OCI-LY7 (cell line): Measurements from ENCODE around the gene PRPS2. TPM values are rescaled to one million over a fixed set of nuclear protein-coding genes. Genes with fewer than 3 reads are reported as not detected.

Source experiments
- BruUV-seq: library from RNA; stranded (reverse); fragments of 400-500 nt; replicated peaks from 2 replicates; lab custom pipeline; 2021; lab: Mats Ljungman, UMichigan
- CTCF ChIA-PET: fragments of 300-600 bp; sonication (Branson Sonifier 250); formaldehyde crosslinking; loops from one replicate; lab custom pipeline; 2022; ENCODE audit warnings: antibody characterized with exemption; ENCODE audit not compliant: unreplicated experiment; lab: Charles Lee
- POLR2A ChIA-PET: fragments of 300-600 bp; sonication (Branson Sonifier 250); formaldehyde crosslinking; loops from one replicate; lab custom pipeline; 2022; ENCODE audit warnings: antibody characterized with exemption; lab: Charles Lee
- DNase-seq: peaks from one replicate; pipeline ENCODE4 v3.0.0-alpha.2; 2015; ENCODE audit warnings: low spot score
- H2AFZ ChIP-seq: fragments of 200-600 bp; sonication (generic), shearing (Covaris generic); 2 replicates; pipeline ENCODE4 v1.6.1; 2014; ENCODE audit warnings: mild to moderate bottlenecking, antibody characterized with exemption, low read length, moderate library complexity
- H3K27ac ChIP-seq: fragments of 200-600 bp; sonication (generic); 2 replicates; pipeline ENCODE4 v1.5.1; 2014; ENCODE audit warnings: mixed run types, low read depth, mild to moderate bottlenecking, moderate library complexity, low read length, inconsistent platforms; ENCODE audit not compliant: poor library complexity, severe bottlenecking
- H3K36me3 ChIP-seq: fragments of 200-600 bp; sonication (generic); 2 replicates; pipeline ENCODE4 v1.6.1; 2014; ENCODE audit warnings: mild to moderate bottlenecking, antibody characterized with exemption, low read length, moderate library complexity, mixed read lengths; ENCODE audit not compliant: insufficient read depth
- H3K4me1 ChIP-seq: fragments of 200-600 bp; sonication (generic); 2 replicates; pipeline ENCODE4 v1.5.1; 2014; ENCODE audit warnings: mild to moderate bottlenecking, low read length; ENCODE audit not compliant: insufficient read depth, poor library complexity, severe bottlenecking
- H3K4me2 ChIP-seq: fragments of 200-600 bp; sonication (generic); 2 replicates; pipeline ENCODE4 v1.6.1; 2014; ENCODE audit warnings: mild to moderate bottlenecking, low read length
- H3K4me3 ChIP-seq: fragments of 200-600 bp; sonication (generic); 2 replicates; pipeline ENCODE4 v1.5.1; 2014; ENCODE audit warnings: mild to moderate bottlenecking, low read depth, low read length; ENCODE audit not compliant: poor library complexity, severe bottlenecking
- H3K79me2 ChIP-seq: fragments of 200-600 bp; sonication (generic); 2 replicates; pipeline ENCODE4 v1.6.1; 2016; ENCODE audit warnings: low read depth, mild to moderate bottlenecking, low read length, moderate library complexity, mixed read lengths; ENCODE audit not compliant: insufficient read depth
- H3K9me2 ChIP-seq: fragments of 200-600 bp; sonication (generic); 2 replicates; pipeline ENCODE4 v1.6.1; 2016; ENCODE audit warnings: mild to moderate bottlenecking, low read length, mixed read lengths; ENCODE audit not compliant: insufficient read depth
- H3K9me3 ChIP-seq: fragments of 200-600 bp; sonication (generic); 2 replicates; pipeline ENCODE4 v1.6.1; 2014; ENCODE audit warnings: mild to moderate bottlenecking, mixed run types, low read length, mixed read lengths
- H4K20me1 ChIP-seq: fragments of 200-600 bp; sonication (generic); 2 replicates; pipeline ENCODE4 v1.6.1; 2014; ENCODE audit warnings: mild to moderate bottlenecking, antibody characterized with exemption, low read length, moderate library complexity, mixed read lengths; ENCODE audit not compliant: insufficient read depth
- EZH2phosphoT487 ChIP-seq: fragments of 200-600 bp; sonication (generic); IDR thresholded peaks from 2 replicates; pipeline ENCODE4 v1.6.1; 2018; ENCODE audit warnings: low read depth, borderline replicate concordance, mild to moderate bottlenecking, mixed run types, antibody characterized with exemption, low read length, moderate library complexity, mixed read lengths
- intact Hi-C: fragments of 100-400 bp; cut with micrococcal nuclease; formaldehyde crosslinking; loops from one replicate; pipeline ENCODE4 v1.10.0; 2022; ENCODE audit not compliant: unreplicated experiment
- total RNA-seq, 2 experiments: library from RNA; depleted of rRNA in 1 of 2; stranded (reverse); fragments of >200 nt in 1 of 2; shearing (Covaris generic) in 1 of 2; gene quantifications; 2 replicates each; pipeline ENCODE4 v1.2.3, GENCODE V29; 2014 to 2022
- TF ChIP-seq, protein P1 (sequence below): fragments of 200-600 bp; sonication (generic); conservative IDR thresholded peaks from 2 replicates; pipeline ENCODE4 v1.5.1; 2014; ENCODE audit warnings: mild to moderate bottlenecking, antibody characterized with exemption, low read length, moderate library complexity, mixed read lengths

The PRPS2 gene
- total RNA-seq, 2 experiments from 2014 or later = 57.5 to 70.7 TPM

GRCh38 chrX:12770440-12770839 lies 20.8 kb upstream of the PRPS2 start:
- Histone ChIP-seq H3K4me3 (no peak overlapping the region), H3K79me2 (no peaks in the 10 kb centered on the region), H3K4me2 (no peak overlapping the region), H3K27ac (no peak overlapping the region), H3K36me3 (no peaks in the 10 kb centered on the region), H3K9me2 (no peaks in the 10 kb centered on the region), H2AFZ (no peak overlapping the region), H3K9me3 (no peaks in the 10 kb centered on the region), H4K20me1 (no peaks in the 10 kb centered on the region), H3K4me1 (no peaks in the 10 kb centered on the region)
- CTCF ChIA-PET = no interaction called here
- intact Hi-C loops = no loop called here
- TF ChIP-seq, protein P1, sequence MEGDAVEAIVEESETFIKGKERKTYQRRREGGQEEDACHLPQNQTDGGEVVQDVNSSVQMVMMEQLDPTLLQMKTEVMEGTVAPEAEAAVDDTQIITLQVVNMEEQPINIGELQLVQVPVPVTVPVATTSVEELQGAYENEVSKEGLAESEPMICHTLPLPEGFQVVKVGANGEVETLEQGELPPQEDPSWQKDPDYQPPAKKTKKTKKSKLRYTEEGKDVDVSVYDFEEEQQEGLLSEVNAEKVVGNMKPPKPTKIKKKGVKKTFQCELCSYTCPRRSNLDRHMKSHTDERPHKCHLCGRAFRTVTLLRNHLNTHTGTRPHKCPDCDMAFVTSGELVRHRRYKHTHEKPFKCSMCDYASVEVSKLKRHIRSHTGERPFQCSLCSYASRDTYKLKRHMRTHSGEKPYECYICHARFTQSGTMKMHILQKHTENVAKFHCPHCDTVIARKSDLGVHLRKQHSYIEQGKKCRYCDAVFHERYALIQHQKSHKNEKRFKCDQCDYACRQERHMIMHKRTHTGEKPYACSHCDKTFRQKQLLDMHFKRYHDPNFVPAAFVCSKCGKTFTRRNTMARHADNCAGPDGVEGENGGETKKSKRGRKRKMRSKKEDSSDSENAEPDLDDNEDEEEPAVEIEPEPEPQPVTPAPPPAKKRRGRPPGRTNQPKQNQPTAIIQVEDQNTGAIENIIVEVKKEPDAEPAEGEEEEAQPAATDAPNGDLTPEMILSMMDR = peak; percentile 77
- no peak for TF ChIP-seq EZH2phosphoT487
- no TSS peak for BruUV-seq
- POLR2A ChIA-PET = no interaction called here
- DNase-seq = peak; percentile 34

DNA sequence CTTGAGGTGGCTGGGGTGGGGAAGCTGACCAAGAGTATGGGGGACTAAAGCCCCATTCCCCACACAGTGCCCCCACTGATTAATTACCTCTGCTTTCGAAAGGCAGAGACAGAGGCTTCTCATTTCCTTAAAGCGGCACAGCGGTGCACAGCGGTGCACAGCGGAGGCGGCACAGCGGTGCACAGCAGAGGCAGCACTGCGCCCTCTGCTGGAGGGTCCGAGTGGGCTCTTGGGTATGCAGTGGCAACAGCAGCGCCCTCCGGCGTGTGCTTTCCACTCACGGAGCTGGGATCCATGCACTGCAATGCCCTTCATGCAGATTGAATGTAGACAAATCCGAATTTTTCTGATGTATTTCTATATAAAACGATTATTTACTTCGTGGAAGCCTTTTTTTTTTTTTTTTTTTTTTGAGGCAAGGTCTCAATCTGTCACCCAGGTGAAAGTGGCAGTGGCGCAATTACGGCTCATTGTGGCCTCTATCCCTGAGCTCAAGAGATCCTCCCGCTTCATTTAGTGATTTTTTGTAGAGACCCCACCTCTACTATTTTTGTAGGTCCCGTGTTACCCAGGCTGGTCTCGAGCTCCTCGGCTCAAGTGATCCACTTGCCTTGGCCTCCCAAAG lies 19.7 kb upstream of the PRPS2 start:
- no peaks in the 10 kb centered on the region for H3K9me3 ChIP-seq
- no peak overlapping the region for H3K27ac ChIP-seq
- H2AFZ ChIP-seq = no peak overlapping the region
- H4K20me1 ChIP-seq = no peaks in the 10 kb centered on the region
- H3K79me2 ChIP-seq = no peaks in the 10 kb centered on the region
- H3K4me2 ChIP-seq = no peak overlapping the region
- no peaks in the 10 kb centered on the region for H3K36me3 ChIP-seq
- no peak overlapping the region for H3K4me3 ChIP-seq
- CTCF ChIA-PET = interaction anchor here (0.6 kb wide), 1 partner anchor 9 kb away, joined by 3 read pairs; no protein-coding TSS in a partner anchor
- intact Hi-C loops = no loop called here
- no peaks in the 10 kb centered on the region for H3K9me2 ChIP-seq
- BruUV-seq = no TSS peak
- peak; percentile 45 for DNase-seq
- POLR2A ChIA-PET = no interaction called here
- no peak for TF ChIP-seq EZH2phosphoT487
- TF ChIP-seq, protein P1 = peak; percentile 73
- H3K4me1 ChIP-seq = no peaks in the 10 kb centered on the region

GRCh38 chrX:12777670-12778069 lies 13.5 kb upstream of the PRPS2 start:
- no peak for DNase-seq
- no peaks in the 10 kb centered on the region for H3K9me2 ChIP-seq
- CTCF ChIA-PET = no interaction called here
- H4K20me1 ChIP-seq = no peaks in the 10 kb centered on the region
- intact Hi-C loops = no loop called here
- no peaks in the 10 kb centered on the region for H3K36me3 ChIP-seq
- no peak overlapping the region for H3K4me3 ChIP-seq
- no peaks in the 10 kb centered on the region for H3K79me2 ChIP-seq
- no peaks in the 10 kb centered on the region for H3K9me3 ChIP-seq
- H3K4me2 ChIP-seq = no peak overlapping the region
- no peaks in the 10 kb centered on the region for H3K4me1 ChIP-seq
- H3K27ac ChIP-seq = no peak overlapping the region
- POLR2A ChIA-PET = interaction anchor here (0.6 to 1.0 kb wide), 2 partner anchors 13 to 596 kb away, joined by 3 read pairs; partner anchors contain the start of gene PRPS2
- BruUV-seq = no TSS peak
- no peak overlapping the region for H2AFZ ChIP-seq
- TF ChIP-seq, protein P1 = no peak
- TF ChIP-seq EZH2phosphoT487 = no peak
